Activated naive CD8-positive, alpha-beta T cell treated with anti-CD3 and anti-CD28 coated beads for 36 hours (primary cell): ENCODE results near the gene DNMT3A. TPM values are rescaled to one million over a fixed set of nuclear protein-coding genes. Genes with fewer than 3 reads are reported as not detected.

Experiments used
- DNase-seq: peaks from one replicate; pipeline ENCODE4 v3.0.0; 2021
- H3K27ac Mint-ChIP-seq: one replicate; pipeline ENCODE4 v1.8.0; 2022; ENCODE audit warnings: mild to moderate bottlenecking, moderate library complexity, mixed read lengths
- H3K27me3 Mint-ChIP-seq: one replicate; pipeline ENCODE4 v1.8.0; 2022; ENCODE audit warnings: mild to moderate bottlenecking, mixed read lengths
- H3K36me3 Mint-ChIP-seq: one replicate; pipeline ENCODE4 v1.8.0; 2021; ENCODE audit warnings: mild to moderate bottlenecking, mixed read lengths
- H3K4me1 Mint-ChIP-seq: one replicate; pipeline ENCODE4 v1.8.0; 2021; ENCODE audit warnings: mixed read lengths
- H3K4me3 Mint-ChIP-seq: one replicate; pipeline ENCODE4 v1.8.0; 2022; ENCODE audit warnings: mild to moderate bottlenecking, moderate library complexity, mixed read lengths
- H3K9me3 Mint-ChIP-seq: one replicate; pipeline ENCODE4 v1.8.0; 2022; ENCODE audit warnings: mixed read lengths
- total RNA-seq, 2 experiments: library from RNA; stranded (reverse); gene quantifications; one replicate each; pipeline ENCODE4 v1.2.3, GENCODE V29; 2021

Gene DNMT3A
- 10 to 100 TPM; 90.7 to 92.2 TPM for total RNA-seq

DNA sequence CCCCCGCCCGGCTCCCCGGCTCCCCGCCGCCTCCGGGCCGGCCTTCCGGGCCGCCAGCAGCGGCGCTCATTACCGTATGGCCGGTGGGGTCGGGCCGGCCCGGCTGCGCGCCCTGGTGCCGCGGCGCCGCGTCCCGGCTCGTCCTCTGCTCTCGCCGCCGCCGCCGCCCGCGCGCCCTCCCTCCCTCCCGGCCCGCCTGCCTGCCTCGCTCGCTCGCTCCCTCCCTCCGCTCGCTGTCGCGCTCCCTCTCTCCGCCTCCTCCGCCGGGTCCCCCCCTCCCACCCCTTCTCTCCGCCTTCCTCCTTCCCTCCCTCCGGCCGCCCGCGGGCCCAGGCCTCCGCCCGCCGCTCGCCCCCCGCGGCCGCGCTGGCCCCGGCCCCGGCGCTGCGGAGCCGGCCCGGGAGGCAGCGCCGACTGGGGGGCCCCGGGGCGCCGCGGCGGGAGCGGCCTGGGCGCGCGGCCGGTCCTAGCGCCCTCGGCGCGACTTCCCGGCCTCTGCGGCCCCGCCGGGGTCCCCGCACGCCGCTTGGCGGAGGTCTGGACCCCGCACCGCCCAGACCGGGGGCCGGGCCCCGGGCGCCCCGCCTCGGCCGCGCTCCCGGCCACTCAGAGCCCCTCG lies at the start of gene DNMT3A:
TSS of gene DNMT3A (minus strand) at position 173 of the 619 bp plus-strand sequence. CDS start 27,941 bp downstream, outside the sequence.
- H3K4me3 Mint-ChIP-seq = peak within 1 kb of the TSS; percentile 81
- peak; percentile 64 for DNase-seq
- no peaks in the 10 kb centered on the region for H3K9me3 Mint-ChIP-seq
- H3K27ac Mint-ChIP-seq = peak within 1 kb of the TSS; percentile 84
- peaks cover 41% of the 10 kb centered on the region for H3K4me1 Mint-ChIP-seq
- H3K36me3 Mint-ChIP-seq = peaks cover 8% of the 10 kb centered on the region
- H3K27me3 Mint-ChIP-seq = no peaks in the 10 kb centered on the region

DNA sequence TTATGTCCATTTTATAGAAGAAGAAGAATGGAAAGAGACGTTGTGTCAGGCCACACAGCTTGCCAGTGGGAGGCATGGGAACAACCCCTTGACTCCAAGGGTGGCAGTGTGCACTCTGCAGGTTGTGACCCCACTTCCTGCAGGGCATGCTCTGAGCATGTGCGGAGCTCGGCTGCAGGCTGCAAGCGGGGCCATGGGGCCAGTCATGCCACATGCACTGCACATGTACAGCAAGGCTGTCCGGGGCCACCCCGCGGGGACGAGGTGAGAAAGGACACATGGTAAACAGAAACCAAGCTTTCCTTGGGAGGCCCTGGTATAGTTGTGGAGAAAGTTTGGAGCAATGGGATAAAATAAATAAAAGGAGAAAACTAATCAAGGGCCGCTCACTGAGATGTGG lies 47.4 kb upstream of the DNMT3A start:
- Mint-ChIP-seq H3K27ac (no peak overlapping the region), H3K4me1 (peaks cover 13% of the 10 kb centered on the region), H3K9me3 (peaks cover 13% of the 10 kb centered on the region), H3K27me3 (no peaks in the 10 kb centered on the region), H3K4me3 (no peak overlapping the region), H3K36me3 (peaks cover 13% of the 10 kb centered on the region)
- no peak for DNase-seq

DNA sequence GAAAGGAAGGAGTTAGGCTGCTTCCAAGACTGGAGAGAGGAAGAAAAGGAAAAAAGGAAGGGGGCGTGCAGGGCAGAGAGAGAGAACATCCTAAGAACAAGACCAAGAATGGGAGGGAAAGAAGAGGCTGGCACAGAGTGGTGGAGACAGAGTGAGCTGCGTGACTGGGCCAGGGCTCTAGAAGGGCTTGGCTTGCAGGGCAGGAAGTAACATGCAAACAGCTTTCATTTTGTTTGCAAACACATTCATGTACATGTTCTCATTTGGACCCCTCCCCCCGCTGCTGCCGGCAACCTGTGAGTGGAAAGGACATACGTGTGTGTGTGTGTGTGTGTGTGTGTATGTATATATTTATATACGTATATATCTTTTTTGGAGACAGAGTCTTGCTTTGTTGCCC lies 46.8 kb upstream of the DNMT3A start:
- no peak for DNase-seq
- peaks cover 13% of the 10 kb centered on the region for H3K36me3 Mint-ChIP-seq
- H3K4me1 Mint-ChIP-seq = peaks cover 13% of the 10 kb centered on the region
- H3K27me3 Mint-ChIP-seq = no peaks in the 10 kb centered on the region
- H3K27ac Mint-ChIP-seq = no peak overlapping the region
- no peak overlapping the region for H3K4me3 Mint-ChIP-seq
- H3K9me3 Mint-ChIP-seq = peaks cover 13% of the 10 kb centered on the region

DNA sequence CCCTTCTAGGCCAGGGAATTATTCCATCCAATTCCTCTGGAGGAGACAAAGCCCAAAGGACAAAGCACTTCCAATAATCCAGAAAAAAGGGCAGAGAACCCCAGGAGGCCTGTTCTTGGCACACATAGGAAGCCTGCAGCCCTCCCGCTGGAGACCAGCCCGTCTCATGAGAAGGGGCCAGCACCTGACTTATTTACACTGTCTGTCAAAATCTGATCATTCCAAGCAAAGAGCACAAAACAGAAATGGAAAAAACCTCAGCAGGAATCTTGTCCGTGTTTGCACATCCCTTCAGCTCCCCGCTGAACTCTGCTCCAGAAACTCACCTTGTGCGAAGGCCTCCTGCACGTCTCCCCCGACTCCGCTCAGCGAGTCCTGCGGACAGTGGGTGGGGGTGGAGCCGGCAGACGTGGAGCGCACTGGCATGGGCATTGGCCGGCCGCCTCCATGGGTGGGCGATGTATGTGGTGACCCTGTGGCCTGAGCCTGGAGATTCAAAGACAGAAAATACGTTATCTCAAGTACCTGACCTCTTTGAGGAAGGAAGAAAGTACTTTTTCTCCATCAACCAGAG lies 46.2 kb upstream of the DNMT3A start:
- DNase-seq = no peak
- H3K36me3 Mint-ChIP-seq = peaks cover 13% of the 10 kb centered on the region
- H3K4me3 Mint-ChIP-seq = no peak overlapping the region

DNA sequence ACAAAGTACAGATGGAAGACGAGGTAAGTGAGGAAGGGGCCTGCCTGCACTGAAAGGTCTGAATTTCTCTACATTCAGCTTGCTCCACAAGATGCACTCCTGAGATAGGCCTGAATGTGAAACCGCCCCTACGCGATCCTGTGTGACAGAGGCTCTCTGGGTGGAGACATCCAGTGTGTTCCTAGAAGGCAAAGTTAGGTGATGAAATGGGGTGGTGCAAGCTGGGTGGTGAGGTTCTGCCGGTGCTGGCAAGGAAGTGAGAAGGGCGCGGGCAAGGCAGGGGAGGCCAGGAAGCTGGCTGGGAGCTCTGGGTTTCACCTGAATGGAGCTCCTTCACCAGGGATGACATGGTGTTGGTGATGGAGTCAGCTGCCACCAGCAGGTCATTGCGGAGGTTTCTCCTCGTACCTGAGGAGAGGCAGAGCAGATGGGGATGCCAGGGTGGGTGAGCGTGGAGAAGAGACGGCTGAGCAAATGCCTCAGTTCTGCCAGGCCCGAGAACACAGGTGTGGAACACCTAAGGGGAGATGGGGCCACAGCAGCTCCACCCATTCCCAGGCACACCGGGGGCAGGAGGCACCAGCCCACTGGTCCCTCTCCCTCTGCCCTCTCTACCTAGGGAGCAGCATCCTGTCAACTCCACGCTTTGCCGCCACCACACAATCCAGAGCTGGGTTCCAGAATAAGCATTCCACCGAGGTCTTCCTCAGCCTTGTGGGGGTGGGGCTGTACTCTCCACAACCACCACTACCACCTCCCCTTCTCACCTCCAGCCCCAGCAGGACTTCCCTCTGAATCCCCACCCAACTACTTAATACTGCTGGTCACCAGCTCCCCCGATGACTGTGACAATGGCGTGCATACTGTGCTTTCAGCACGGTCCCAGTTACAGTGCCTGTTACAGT lies 45.5 kb upstream of the DNMT3A start:
- peaks cover 12% of the 10 kb centered on the region for H3K4me1 Mint-ChIP-seq
- H3K36me3 Mint-ChIP-seq = peaks cover 8% of the 10 kb centered on the region
- no peaks in the 10 kb centered on the region for H3K27me3 Mint-ChIP-seq
- DNase-seq = no peak
- H3K9me3 Mint-ChIP-seq = peaks cover 10% of the 10 kb centered on the region
- no peak overlapping the region for H3K27ac Mint-ChIP-seq
- no peak overlapping the region for H3K4me3 Mint-ChIP-seq

More for the DNA sequence above, 46.2 kb upstream of the DNMT3A start:
- peaks cover 13% of the 10 kb centered on the region for H3K4me1 Mint-ChIP-seq
- H3K9me3 Mint-ChIP-seq = peaks cover 13% of the 10 kb centered on the region
- no peak overlapping the region for H3K27ac Mint-ChIP-seq
- no peaks in the 10 kb centered on the region for H3K27me3 Mint-ChIP-seq

DNA sequence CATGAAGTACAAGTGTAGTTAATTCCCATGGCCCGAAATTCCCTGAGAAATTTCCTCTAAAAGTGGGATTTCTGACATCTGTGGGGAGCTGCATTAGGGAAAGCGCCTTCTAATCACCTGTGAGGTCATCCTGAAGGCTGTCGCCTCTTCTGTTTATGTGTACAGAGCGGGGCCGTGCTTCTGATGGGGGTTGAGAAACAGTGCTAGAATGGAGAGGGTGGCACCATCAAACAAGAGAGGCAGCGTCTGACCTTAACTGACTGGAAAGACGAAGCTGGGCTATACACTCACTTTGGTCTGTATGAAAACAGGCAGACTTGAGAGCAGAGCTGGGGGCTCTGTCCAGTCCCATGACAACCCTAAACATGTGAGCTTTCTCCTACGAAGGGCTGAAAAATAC lies 44.2 kb upstream of the DNMT3A start:
- peaks cover 2% of the 10 kb centered on the region for H3K4me1 Mint-ChIP-seq
- peaks cover 2% of the 10 kb centered on the region for H3K36me3 Mint-ChIP-seq
- no peaks in the 10 kb centered on the region for H3K27me3 Mint-ChIP-seq
- no peak overlapping the region for H3K27ac Mint-ChIP-seq
- DNase-seq = no peak
- no peak overlapping the region for H3K4me3 Mint-ChIP-seq
- H3K9me3 Mint-ChIP-seq = peaks cover 1% of the 10 kb centered on the region

DNA sequence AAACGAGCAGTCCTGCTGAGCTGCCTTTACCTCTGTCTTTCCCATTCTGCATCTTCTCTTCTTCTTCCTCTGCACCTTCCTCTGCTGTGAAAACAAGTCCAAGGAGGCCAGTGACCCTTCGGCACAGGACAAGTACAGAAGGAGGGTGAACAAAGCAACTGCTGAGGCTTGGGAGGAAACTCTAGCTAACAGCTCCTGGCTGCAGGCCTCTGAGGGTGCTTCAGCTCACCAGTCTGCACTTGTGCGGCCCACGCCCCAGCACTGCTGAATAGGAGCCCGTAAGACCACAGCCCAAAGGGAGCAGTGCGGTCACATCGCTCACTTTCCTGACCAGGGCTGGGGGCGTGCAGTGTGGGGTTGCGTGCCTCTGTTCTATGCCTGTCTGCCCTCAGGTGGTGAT lies 42.1 kb upstream of the DNMT3A start:
- Mint-ChIP-seq H3K27ac (no peak overlapping the region), H3K4me3 (no peak overlapping the region), H3K36me3 (peaks cover 4% of the 10 kb centered on the region), H3K27me3 (no peaks in the 10 kb centered on the region), H3K9me3 (peaks cover 1% of the 10 kb centered on the region), H3K4me1 (peaks cover 15% of the 10 kb centered on the region)
- no peak for DNase-seq

DNA sequence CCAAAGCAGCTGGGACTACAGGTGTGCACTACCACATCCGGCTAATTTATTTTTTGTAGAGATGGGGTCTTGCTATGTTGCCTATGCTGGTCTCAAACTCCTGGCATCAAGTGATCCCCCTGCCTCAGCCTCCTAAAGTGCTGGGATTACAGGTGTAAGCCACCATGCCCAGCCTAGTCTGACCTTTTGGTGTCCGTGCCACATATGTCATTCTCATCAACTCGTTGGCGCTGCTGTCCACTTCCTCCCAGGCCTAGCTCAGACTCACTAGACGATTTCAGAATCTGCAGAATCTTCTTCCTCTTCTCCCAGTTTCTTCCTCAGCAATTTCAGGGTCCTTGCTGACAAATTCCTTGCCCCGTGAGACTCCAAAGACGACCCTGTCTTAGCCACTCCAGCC lies 39.8 kb upstream of the DNMT3A start:
- Mint-ChIP-seq H3K27me3 (no peaks in the 10 kb centered on the region), H3K27ac (no peak overlapping the region), H3K9me3 (peaks cover 2% of the 10 kb centered on the region), H3K4me1 (peaks cover 30% of the 10 kb centered on the region), H3K36me3 (peaks cover 11% of the 10 kb centered on the region), H3K4me3 (no peak overlapping the region)
- no peak for DNase-seq

DNA sequence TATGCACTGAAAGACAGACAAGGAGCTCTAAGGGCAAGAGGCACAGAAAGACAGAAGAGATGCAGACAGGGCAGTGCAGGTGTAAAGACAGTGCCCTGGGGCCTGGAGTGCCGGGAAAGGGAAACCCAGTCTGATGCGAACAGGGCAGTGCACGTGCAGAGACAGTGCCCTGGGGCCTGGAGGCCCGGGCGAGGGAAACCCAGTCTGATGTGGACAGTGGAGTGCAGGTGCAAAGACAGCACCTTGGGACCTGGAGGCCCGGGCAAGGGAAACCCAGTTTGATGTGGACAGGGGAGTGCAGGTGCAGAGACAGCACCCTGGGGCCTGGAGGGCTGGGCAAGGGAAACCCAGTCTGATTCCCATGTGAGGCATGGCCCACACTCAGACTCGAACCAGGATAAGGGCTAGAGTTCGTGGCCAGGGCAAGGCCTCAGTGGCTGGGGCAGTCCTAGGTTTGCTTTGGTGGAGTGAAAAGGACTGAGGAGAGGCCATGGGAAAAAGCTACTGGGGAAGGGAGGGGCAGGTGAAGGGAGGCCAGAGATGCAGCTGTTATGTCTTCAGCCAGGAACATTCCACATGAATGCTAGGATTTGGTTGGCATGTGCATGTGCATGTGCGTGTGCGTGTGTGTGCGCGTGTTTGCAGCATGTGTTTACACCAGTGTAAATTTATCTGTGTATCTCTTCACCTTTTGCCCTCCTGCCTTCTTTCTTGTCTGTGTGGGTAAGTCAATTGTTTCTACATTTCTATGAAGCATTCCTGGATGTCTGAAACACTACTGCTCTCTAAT lies 39.1 kb upstream of the DNMT3A start:
- peaks cover 36% of the 10 kb centered on the region for H3K4me1 Mint-ChIP-seq
- no peak for DNase-seq
- peaks cover 11% of the 10 kb centered on the region for H3K36me3 Mint-ChIP-seq
- peak overlapping the region; percentile 18 for H3K27ac Mint-ChIP-seq
- H3K27me3 Mint-ChIP-seq = no peaks in the 10 kb centered on the region
- H3K4me3 Mint-ChIP-seq = no peak overlapping the region
- H3K9me3 Mint-ChIP-seq = peaks cover 2% of the 10 kb centered on the region

DNA sequence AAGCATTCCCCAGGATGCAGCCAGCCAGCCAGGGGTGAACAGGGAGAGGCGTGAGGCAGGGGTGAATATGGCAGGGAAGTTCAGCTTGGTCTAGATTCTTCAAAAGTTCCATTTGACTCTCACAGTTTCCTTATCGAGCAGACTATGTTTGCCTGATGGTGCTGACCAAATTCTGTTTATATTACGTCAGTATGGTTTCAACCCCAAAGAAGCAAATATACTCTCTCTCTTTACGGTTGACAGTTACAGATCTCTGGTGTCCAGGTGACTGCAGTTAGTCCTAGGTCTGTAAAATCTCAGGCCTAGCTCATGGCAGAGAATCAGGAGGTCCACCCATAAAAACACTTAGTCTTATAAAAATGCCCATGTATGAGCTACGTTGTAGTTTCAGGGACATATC lies 38.3 kb upstream of the DNMT3A start:
- Mint-ChIP-seq H3K27me3 (no peaks in the 10 kb centered on the region), H3K4me1 (peaks cover 36% of the 10 kb centered on the region), H3K4me3 (no peak overlapping the region), H3K36me3 (peaks cover 11% of the 10 kb centered on the region), H3K27ac (peak overlapping the region; percentile 45), H3K9me3 (peaks cover 2% of the 10 kb centered on the region)
- no peak for DNase-seq

DNA sequence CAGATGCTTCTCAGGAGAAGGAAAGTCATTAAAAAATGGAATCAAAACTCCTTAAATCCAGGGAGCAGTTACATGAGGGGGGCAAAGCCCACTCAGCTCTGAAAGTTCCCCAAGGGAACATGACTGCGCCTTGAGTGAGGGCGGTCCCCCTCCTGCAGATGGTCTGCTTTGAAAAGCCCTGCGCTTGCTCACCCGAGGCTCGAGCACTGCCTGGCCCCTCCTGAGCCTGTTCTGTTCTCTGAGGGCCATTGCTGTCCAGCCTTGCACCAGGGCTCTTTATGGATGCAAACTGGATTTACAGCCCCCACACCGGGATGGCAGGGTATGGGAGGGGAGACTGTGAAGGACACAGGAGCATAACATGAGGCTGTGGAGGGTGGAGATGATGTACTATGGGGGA lies 37.8 kb upstream of the DNMT3A start:
- Mint-ChIP-seq H3K4me3 (no peak overlapping the region), H3K36me3 (peaks cover 11% of the 10 kb centered on the region), H3K27me3 (no peaks in the 10 kb centered on the region), H3K9me3 (peaks cover 2% of the 10 kb centered on the region), H3K4me1 (peaks cover 36% of the 10 kb centered on the region), H3K27ac (peak overlapping the region; percentile 99)
- DNase-seq = no peak

DNA sequence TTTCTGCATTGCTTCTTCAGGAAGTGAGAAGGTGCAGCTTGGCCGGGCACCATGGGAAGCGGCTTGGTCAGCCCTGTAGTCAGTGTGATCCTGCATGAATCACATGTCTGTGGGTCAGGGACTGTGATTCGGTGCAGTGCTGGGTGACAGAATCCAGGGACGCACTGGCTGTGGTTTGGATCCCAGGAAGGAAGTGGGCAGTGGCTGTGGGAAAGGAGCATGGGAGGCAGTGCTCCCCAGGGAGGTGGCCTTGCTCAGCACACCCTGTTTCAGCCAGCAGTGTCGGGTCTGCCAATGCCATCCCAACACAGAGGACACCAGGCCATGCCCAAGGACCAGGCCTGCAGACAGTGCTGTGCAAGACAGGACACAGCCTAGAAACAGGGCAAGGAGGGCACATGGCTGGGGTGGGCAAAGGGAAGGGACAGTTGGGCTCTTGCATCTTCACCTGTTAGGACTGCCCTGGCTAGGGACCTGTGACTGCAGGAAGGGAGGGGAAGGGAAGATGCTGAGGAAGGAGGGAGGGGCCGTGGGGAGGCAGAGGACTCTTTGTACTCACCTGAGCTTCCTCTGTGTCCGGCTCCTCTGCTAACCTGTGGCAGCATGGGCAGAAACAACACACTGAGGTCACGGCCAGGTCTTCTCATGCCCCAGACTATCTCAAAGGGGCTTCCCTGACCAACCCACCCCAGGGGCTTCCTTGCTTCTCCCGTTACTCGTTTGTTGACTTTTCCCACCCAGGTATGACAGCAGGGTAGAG lies 37.2 kb upstream of the DNMT3A start:
- DNase-seq = no peak
- peak overlapping the region; percentile 99 for H3K27ac Mint-ChIP-seq
- H3K4me1 Mint-ChIP-seq = peaks cover 36% of the 10 kb centered on the region

DNA sequence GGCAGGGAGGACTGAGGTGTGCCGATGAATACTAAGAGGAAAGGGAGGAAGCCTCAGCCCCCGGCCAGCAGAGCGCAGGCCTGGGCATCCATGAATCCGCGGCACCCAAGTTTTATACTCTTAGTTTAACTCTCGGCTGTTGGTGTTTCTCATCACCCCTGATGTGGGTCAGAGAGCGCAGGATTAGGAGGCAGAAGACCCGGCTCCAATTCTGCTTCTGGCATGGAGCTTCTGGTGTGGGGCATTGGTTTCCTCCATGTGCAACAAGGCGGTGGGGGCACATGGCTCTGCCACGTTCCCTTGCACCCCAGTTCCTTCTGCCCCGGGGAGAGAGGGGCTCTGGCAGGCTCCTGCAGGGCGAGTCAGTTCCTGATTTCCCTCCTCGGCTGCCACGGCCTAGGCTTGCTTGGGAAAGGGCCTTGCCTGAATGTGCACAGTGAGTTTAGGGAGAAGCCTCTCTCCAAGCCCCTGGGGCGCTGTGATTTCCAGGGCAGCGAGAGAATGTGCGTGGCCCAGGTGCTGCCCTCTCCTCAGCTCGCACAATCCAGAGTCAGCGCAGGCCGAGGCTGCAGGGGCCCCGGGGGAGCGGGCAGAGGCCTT lies 36.2 kb upstream of the DNMT3A start:
- peaks cover 36% of the 10 kb centered on the region for H3K4me1 Mint-ChIP-seq
- peak overlapping the region; percentile 82 for H3K4me3 Mint-ChIP-seq
- H3K27me3 Mint-ChIP-seq = no peaks in the 10 kb centered on the region
- peaks cover 11% of the 10 kb centered on the region for H3K36me3 Mint-ChIP-seq
- no peak for DNase-seq
- H3K9me3 Mint-ChIP-seq = peaks cover 2% of the 10 kb centered on the region
- peak overlapping the region; percentile 99 for H3K27ac Mint-ChIP-seq

More for the DNA sequence above, 37.2 kb upstream of the DNMT3A start:
- H3K9me3 Mint-ChIP-seq = peaks cover 2% of the 10 kb centered on the region
- H3K4me3 Mint-ChIP-seq = peak overlapping the region; percentile 44
- no peaks in the 10 kb centered on the region for H3K27me3 Mint-ChIP-seq
- peaks cover 11% of the 10 kb centered on the region for H3K36me3 Mint-ChIP-seq
